GM11168 (cell line): Measurements from ENCODE around the gene PIEZO1.

ENCODE experiments used
- in situ Hi-C: fragments of 300-500 bp; cut with MboI; formaldehyde crosslinking; loops from one replicate; pipeline ENCODE4 v1.12.0; 2022; ENCODE audit warnings: low sequenced_read_pairs; ENCODE audit not compliant: unreplicated experiment

PIEZO1 gene

DNA sequence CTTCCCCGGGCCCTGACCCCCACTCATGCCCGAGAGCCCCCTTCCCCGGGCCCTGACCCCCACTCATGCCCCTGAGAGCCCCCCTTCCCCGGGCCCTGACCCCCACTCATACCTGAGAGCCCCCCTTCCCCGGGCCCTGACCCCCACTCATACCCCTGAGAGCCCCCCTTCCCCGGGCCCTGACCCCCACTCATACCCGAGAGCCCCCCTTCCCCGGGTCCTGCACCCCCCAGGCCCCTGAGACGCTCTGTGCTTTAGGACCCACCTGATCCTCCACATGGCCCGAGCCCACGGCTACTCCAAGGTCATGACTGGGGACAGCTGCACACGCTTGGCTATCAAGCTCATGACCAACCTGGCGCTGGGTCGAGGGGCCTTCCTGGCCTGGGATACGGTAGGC, 72.0 kb downstream of the PIEZO1 start:
- in situ Hi-C loops: no loop called here

GRCh38 chr16:88712362-88712979, 72.5 kb downstream of the PIEZO1 start:
- in situ Hi-C loops: no loop called here

- in situ Hi-C loops: no loop called here
Measured at GRCh38 chr16:88711750-88712340, 73.2 kb downstream of the PIEZO1 start.

- in situ Hi-C loops: no loop called here
Measured at GRCh38 chr16:88710556-88710955, 74.5 kb downstream of the PIEZO1 start.

- in situ Hi-C loops: no loop called here
Measured at GRCh38 chr16:88706965-88707826, 77.8 kb downstream of the PIEZO1 start.

DNA sequence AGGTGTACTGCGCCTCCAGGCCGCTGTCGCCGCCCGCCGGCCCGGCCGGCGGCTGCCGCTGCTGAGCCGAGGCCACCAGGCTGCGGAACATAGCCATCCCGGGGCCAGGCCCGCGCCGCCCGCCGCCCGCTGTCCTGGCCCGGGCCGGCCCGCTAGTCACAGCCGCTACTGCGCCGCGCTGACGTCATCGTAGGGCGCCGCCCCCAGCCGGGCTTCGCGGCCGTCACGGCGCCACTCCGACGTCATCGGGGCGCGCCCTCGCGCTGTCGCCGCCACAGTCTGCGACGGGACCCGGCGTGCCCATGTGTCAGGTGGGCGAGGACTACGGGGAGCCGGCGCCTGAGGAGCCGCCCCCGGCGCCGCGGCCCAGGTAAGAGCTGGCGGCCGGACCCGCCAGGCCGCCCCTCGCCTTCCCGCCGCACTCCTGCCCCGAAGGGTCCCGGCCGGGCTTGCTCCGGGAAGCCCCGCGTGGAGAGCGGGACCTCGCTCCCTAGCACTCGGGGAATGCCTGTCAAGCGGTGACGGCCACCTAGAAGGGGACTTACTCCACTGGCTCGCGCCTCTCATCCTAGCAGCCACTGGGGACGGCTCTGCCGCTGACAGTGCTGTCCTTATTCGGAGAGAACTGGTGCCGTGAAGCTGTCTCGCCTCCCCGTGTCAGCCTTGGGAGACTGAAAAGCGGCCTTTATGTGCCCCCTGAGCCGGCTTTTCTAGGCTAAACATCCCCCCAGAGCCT, 78.6 kb downstream of the PIEZO1 start, which contains the start of the genes CTU2 and RNF166:
TSS of gene CTU2 (plus strand) at position 275 of the 736 bp plus-strand sequence. CDS start at position 303, 28 bp downstream.
TSS of gene RNF166 (minus strand) at position 180 of the 736 bp plus-strand sequence. CDS start at position 97, 83 bp downstream.
- in situ Hi-C loops: no loop called here

DNA sequence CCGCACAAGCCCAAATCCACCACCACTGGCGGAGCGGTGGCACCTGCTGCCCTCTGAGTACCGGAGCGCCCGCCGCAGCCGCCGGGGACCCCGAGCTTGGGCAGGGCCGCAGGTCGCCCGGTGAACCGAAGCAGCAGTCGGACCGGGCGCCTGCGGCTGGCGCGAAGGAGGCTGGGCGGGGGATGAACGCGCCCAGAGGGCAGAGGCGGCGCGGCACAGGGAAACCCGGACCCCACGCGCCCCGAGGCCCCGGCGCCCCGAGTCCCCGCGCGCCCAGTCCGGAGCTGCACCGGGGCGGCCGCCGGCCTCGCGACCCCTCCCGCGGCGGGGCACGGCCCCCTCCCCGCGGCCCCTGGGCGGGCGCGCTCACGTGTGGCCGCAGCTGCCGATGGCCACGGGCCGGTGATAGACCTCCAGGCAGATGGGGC, 79.2 kb downstream of the PIEZO1 start:
- in situ Hi-C loops: no loop called here

GRCh38 chr16:88705076-88705684, 79.8 kb downstream of the PIEZO1 start:
- in situ Hi-C loops: no loop called here

DNA sequence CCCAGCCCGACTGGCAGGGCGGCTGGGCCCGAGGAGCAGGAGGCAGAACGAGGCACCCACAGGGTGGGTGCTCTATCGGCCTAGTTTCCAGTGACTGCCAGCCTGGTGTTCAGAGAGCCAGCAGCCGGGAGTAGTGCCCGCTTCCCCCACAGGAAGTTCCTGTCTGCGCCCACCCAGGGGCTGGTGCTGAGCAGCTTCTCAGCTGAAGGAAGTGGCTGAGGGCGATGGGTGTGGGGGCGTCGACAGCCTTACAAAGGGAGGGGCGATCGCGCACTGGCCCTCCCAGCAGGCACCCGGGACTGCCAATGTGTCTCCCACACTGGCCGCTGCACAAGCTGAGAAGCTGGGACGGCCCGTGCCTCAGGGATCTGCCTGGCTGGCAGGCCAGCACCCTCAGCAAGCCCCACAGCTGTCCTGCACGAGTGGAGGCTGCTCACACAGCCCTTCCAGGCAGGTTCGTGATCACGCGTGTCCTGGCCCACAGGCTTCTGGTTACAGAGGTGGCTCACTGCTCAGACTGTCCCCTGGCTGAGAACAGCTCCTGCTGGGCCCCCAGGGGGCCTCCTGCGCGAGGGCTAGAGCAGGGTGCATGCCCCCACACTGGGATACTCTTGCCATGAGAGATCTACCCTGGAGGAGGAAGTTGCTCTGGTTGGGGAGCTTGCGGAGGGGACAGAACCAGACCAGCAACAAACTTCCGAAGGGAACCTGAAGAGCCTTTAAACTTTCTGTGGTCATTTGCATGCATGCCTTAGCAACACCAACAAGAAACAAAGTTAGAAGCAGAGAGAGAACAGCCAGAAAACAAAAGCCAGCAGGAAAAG, 81.3 kb downstream of the PIEZO1 start:
- in situ Hi-C loops: no loop called here

DNA sequence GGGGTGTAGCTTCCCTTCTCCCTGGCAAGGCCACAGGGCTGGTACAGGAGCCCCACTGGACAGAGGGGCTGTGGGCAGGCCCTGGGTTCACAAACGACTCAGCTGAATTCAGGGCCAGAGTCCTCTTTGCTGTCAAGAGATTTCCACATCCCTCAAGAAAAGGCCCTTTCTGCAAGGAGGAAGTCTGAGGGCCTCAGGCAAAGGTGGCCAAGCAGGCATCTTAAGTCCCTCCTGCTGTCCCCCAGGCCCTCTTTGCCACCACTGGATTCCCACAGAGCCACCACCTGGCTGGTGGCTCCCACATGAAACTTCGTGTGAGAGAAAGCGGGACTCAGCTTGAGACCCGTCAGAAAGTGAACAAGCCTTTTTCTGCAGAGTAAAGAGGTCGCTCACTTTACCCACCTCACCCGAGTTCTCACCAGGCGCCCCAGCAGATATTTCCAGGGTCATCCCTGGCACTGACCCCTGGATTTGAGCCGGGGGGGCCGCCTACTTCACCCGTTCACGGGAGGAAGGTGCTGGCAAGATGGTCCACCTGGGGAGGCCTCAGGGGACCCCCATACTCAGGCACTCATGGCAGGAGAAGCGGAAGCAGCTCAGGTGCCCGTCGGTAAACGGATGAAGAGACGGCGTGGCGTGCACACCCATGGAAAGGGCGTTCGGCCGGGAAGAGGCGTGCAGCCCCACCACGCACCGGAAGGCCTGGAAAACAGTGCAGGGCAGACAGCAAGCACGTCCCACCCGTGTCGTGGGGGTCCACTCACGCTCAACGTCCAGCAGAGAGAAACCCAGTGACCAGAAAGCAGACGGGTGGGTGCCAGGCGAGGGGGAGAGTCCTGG, 82.4 kb downstream of the PIEZO1 start:
- in situ Hi-C loops: no loop called here

DNA sequence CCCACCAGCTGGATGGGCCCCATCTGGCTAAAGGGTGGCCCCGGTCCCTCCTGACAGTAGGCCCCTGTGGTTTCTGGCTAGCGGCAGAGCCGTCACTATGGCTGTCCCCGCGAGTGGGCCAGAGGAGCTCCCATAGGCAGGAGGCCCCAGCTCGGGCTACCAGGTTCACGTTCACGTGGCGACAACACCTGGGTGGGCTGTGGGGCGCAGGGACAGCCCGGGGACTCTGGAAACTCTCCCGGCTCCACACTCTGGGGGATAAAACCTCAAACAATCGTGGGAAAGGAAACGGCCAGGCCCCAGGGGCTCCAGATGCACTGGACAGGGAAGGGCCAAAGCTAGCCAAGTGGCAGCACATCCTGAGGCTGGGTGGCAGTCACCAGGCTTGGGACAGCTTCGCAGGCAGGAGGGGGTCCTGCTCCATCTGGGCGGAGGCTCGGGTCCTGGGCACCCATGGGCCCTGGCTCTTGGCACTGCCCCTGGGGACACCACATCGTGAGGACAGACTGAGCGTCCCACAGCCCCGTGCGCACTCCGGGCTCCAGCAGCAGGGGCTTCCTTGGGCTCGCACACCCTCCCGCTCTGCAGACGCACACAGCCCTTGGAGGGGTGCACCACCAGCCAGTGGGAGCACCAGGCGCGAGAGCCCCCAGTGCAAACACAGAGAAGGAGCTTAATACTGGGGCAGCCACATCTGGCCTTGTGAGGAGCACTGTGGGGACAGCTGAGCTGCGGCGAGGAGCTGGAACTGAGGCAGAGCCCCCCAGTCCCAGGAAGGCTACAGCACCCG, 83.2 kb downstream of the PIEZO1 start:
- in situ Hi-C loops: no loop called here

- in situ Hi-C loops: no loop called here
Measured at GRCh38 chr16:88700636-88701482, 84.2 kb downstream of the PIEZO1 start.

DNA sequence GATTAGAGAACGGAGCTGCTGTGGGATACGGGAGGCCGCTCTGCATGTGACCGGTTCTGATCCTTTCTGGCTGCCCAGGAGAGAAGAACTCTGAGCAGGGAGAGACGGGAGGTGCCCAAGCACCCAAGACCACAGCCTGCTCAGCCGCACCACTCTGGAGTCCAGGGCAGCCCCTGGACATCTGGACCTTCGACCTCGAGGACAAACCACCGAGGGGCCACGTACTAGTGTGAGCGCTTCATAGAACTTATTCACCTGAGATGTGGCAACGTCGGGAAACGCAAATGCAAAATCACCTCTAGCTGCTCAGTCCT, 84.7 kb downstream of the PIEZO1 start:
- in situ Hi-C loops: no loop called here

DNA sequence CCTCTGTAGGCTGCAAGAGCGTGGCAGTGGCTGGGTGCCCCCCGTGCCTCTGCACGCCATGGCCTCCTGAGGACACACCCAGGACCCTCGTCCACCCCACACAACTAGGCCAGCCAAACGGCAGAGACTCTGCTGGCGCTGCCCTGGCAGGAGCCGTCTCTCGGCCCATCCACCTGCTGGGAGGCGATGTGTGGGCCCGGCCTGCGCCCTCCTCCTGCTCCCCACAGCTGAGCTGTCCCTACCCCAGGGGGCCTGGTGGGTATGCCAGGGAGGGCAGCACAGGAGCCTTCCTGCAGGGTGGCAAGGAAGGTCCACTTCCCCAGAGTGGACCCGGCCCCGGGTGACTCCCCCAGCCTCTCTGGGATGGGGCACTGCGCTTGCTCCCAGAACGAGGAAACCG, 85.8 kb downstream of the PIEZO1 start:
- in situ Hi-C loops: no loop called here

- in situ Hi-C loops: no loop called here
Measured at GRCh38 chr16:88698646-88699045, 86.4 kb downstream of the PIEZO1 start.

- in situ Hi-C loops: no loop called here
Measured at GRCh38 chr16:88697831-88698615, 87.0 kb downstream of the PIEZO1 start.
